Endothelial cell of umbilical vein (primary cell): ENCODE results near the gene AK8. TPM values are rescaled to one million over a fixed set of nuclear protein-coding genes. Genes with fewer than 3 reads are reported as not detected.

Experiments used
- BruUV-seq: library from RNA; stranded (reverse); fragments of 400-500 nt; replicated peaks from 2 replicates; lab custom pipeline; 2021; lab: Mats Ljungman, UMichigan
- CTCF ChIA-PET: fragments of 300-600, 350-600 bp; sonication (Branson Sonifier 250); formaldehyde crosslinking; loops from one replicate; lab custom pipeline; 2021; ENCODE audit warnings: antibody characterized with exemption, inconsistent platforms; lab: Charles Lee
- POLR2A ChIA-PET: fragments of 300-600, 350-600 bp; sonication (Branson Sonifier 250); formaldehyde crosslinking; loops from one replicate; lab custom pipeline; 2021; ENCODE audit warnings: antibody characterized with exemption, inconsistent platforms; lab: Charles Lee
- DNase-seq: peaks from one replicate; pipeline ENCODE4 v3.0.0-alpha.2; 2011; ENCODE audit warnings: low read depth, low spot score
- FAIRE-seq: peaks from 2 replicates; lab custom pipeline; 2011; peaks lifted over from hg19 to GRCh38; lab: Jason Lieb, UNC
- H2AFZ ChIP-seq: 2 replicates; pipeline ENCODE4 v1.6.0; 2012; ENCODE audit warnings: low read depth, low read length, control low read depth, inconsistent platforms
- H3K27ac ChIP-seq: 2 replicates; pipeline ENCODE4 v1.5.1; 2011; ENCODE audit warnings: low read depth, mild to moderate bottlenecking, control low read depth, low read length, moderate library complexity; ENCODE audit not compliant: insufficient read depth
- H3K27me3 ChIP-seq, 2 experiments: 2 replicates each; pipeline versions ENCODE4 v1.6.0 to v1.6.1; 2011; ENCODE audit warnings: low read length in 2 of 2, mixed read lengths in 1 of 2; ENCODE audit not compliant: control insufficient read depth in 2 of 2, insufficient read depth in 2 of 2
- H3K36me3 ChIP-seq, 2 experiments: 2 replicates in 1 of 2; 3 replicates in 1 of 2; pipeline ENCODE4 v1.5.1; 2011; ENCODE audit warnings: low read length in 2 of 2, mild to moderate bottlenecking in 1 of 2, moderate library complexity in 1 of 2; ENCODE audit not compliant: control insufficient read depth in 2 of 2, insufficient read depth in 2 of 2; ENCODE audit errors: extremely low read depth in 1 of 2
- H3K4me1 ChIP-seq: 3 replicates; pipeline ENCODE4 v1.5.1; 2011; ENCODE audit warnings: mild to moderate bottlenecking, low read length; ENCODE audit not compliant: control insufficient read depth, insufficient read depth; ENCODE audit errors: extremely low read depth
- H3K4me2 ChIP-seq: 2 replicates; pipeline ENCODE4 v1.6.1; 2011; ENCODE audit warnings: low read length, control low read depth, mixed read lengths; ENCODE audit not compliant: insufficient read depth
- H3K4me3 ChIP-seq, 3 experiments: fragments of 200-600 bp in 1 of 3; sonication (generic), shearing (Covaris generic) in 1 of 3; replicated peaks in 1 of 3; 2 replicates each; pipeline ENCODE4 v1.5.1; 2011 to 2016; ENCODE audit warnings: control low read depth in 3 of 3, low read length in 3 of 3, mild to moderate bottlenecking in 2 of 3, inconsistent platforms in 1 of 3, low read depth in 1 of 3, moderate library complexity in 1 of 3; ENCODE audit not compliant: insufficient read depth in 1 of 3
- H3K79me2 ChIP-seq: 2 replicates; pipeline ENCODE4 v1.6.0; 2012; ENCODE audit warnings: low read length, inconsistent platforms; ENCODE audit not compliant: control insufficient read depth, insufficient read depth
- H3K9ac ChIP-seq: replicated peaks from 2 replicates; pipeline ENCODE3; 2011; ENCODE audit warnings: low read length, control low read depth; ENCODE audit not compliant: insufficient read depth; ENCODE audit errors: extremely low read depth
- H3K9me1 ChIP-seq: replicated peaks from 3 replicates; pipeline ENCODE4 v1.6.0; 2011; ENCODE audit warnings: mild to moderate bottlenecking, low read length; ENCODE audit not compliant: control insufficient read depth, insufficient read depth; ENCODE audit errors: extremely low read depth
- H3K9me3 ChIP-seq: replicated peaks from 2 replicates; pipeline ENCODE4 v1.5.1; 2012; ENCODE audit warnings: low read length, inconsistent platforms; ENCODE audit not compliant: control insufficient read depth, insufficient read depth
- H4K20me1 ChIP-seq: replicated peaks from 2 replicates; pipeline ENCODE3; 2011; ENCODE audit warnings: mild to moderate bottlenecking, low read length; ENCODE audit not compliant: control insufficient read depth, insufficient read depth; ENCODE audit errors: extremely low read depth
- EZH2 ChIP-seq: IDR thresholded peaks from 2 replicates; pipeline ENCODE4 v1.6.1; 2012; ENCODE audit warnings: borderline replicate concordance, low read depth, mild to moderate bottlenecking, moderate library complexity, low read length, inconsistent platforms; ENCODE audit not compliant: severe bottlenecking
- FOS ChIP-seq: IDR thresholded peaks from 2 replicates; pipeline ENCODE4 v1.6.1; 2011; ENCODE audit warnings: mild to moderate bottlenecking, low read length, moderate library complexity, borderline replicate concordance; ENCODE audit not compliant: insufficient read depth
- GATA2 ChIP-seq: IDR thresholded peaks from 2 replicates; pipeline ENCODE4 v1.7.0; 2011; ENCODE audit warnings: low read depth, mild to moderate bottlenecking, moderate library complexity, mixed read lengths, low read length; ENCODE audit not compliant: insufficient read length, insufficient read depth
- JUN ChIP-seq: IDR thresholded peaks from 2 replicates; pipeline ENCODE4 v1.6.1; 2011; ENCODE audit warnings: borderline replicate concordance, low read depth; ENCODE audit not compliant: insufficient read length, insufficient read depth
- MYC ChIP-seq: IDR thresholded peaks from one replicate; pipeline ENCODE4 v1.6.1; 2011; ENCODE audit warnings: mild to moderate bottlenecking, low read depth, low read length
- POLR2A ChIP-seq: IDR thresholded peaks from 2 replicates; pipeline ENCODE4 v1.6.1; 2012; ENCODE audit warnings: low read depth, mild to moderate bottlenecking, control low read depth, low read length
- POLR2AphosphoS5 ChIP-seq: IDR thresholded peaks from 2 replicates; pipeline ENCODE4 v1.6.1; 2012; ENCODE audit warnings: low read depth, mild to moderate bottlenecking, control low read depth, low read length, moderate library complexity; ENCODE audit not compliant: insufficient read depth
- dilution Hi-C: fragments of 300-500 bp; cut with MboI; formaldehyde crosslinking; loops from one replicate; pipeline ENCODE4 v1.15.0; 2019; ENCODE audit warnings: low sequenced_read_pairs; ENCODE audit not compliant: extremely low pct_ligation_motif_present
- intact Hi-C: fragments of 100-400 bp; cut with micrococcal nuclease; formaldehyde crosslinking; loops from one replicate; pipeline ENCODE4 v1.10.0; 2022
- polyA plus RNA-seq, 4 experiments: library from polyadenylated mRNA; depleted of rRNA in 3 of 4; stranded (reverse) in 3 of 4; unstranded in 1 of 4; fragments of >200 nt; gene quantifications; 2 replicates each; pipeline versions ENCODE4 v1.2.1 to v1.2.3, GENCODE V29; 2011 to 2012; ENCODE audit warnings: missing spikeins in 1 of 4
- total RNA-seq: library from RNA; stranded (reverse); gene quantifications from 2 replicates; pipeline ENCODE4 v1.2.3, GENCODE V29; 2021
- TF ChIP-seq, protein P1 (sequence below): IDR thresholded peaks from 2 replicates; pipeline ENCODE4 v1.6.1; 2011; ENCODE audit not compliant: insufficient read depth, insufficient read length
- TF ChIP-seq, protein P2 (sequence below), 2 donors: IDR thresholded peaks; 1 replicate in 1 of 2; 2 replicates in 1 of 2; pipeline ENCODE4 v1.5.1; 2011; ENCODE audit warnings: low read length in 2 of 2, mild to moderate bottlenecking in 2 of 2, moderate library complexity in 2 of 2, control low read depth in 1 of 2, inconsistent platforms in 1 of 2, low read depth in 1 of 2; ENCODE audit not compliant: insufficient read depth in 1 of 2; ENCODE audit errors: extremely low read depth in 1 of 2

AK8 gene
- total and polyA plus RNA-seq, 2 donors (not counting 3 experiments of a cell fraction or from before 2014, with no cell fraction given) = 0.06 TPM; not detected in 1

DNA sequence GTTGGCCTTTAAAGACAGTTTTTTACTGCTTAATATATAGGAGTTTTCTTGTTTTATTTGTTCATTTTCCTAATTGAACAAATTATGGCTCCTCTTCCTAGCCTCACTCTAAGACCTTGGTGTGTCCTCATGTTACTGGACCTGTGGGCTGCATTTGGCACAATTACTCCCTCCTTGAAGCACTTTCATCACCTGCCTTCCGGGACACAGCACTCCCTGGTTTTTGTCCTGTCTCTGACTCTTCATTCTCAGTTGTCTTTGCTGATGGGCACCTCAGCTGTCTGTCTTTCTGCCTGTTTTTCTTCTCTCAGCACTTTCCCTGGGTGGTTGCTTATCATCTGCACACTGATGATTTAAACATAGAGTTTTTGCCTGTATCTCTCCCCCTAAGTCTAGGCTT lies 194.2 kb downstream of the AK8 start:
- TF ChIP-seq, protein P1, sequence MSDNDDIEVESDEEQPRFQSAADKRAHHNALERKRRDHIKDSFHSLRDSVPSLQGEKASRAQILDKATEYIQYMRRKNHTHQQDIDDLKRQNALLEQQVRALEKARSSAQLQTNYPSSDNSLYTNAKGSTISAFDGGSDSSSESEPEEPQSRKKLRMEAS = no peak
- TF ChIP-seq EZH2 = no peak
- TF ChIP-seq, protein P2, sequence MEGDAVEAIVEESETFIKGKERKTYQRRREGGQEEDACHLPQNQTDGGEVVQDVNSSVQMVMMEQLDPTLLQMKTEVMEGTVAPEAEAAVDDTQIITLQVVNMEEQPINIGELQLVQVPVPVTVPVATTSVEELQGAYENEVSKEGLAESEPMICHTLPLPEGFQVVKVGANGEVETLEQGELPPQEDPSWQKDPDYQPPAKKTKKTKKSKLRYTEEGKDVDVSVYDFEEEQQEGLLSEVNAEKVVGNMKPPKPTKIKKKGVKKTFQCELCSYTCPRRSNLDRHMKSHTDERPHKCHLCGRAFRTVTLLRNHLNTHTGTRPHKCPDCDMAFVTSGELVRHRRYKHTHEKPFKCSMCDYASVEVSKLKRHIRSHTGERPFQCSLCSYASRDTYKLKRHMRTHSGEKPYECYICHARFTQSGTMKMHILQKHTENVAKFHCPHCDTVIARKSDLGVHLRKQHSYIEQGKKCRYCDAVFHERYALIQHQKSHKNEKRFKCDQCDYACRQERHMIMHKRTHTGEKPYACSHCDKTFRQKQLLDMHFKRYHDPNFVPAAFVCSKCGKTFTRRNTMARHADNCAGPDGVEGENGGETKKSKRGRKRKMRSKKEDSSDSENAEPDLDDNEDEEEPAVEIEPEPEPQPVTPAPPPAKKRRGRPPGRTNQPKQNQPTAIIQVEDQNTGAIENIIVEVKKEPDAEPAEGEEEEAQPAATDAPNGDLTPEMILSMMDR (IDR thresholded peaks at IDR 0.05; ENCODE audit: extremely low read depth in 1 of 2, insufficient read depth in 1 of 2, low read depth in 1 of 2, low read length in 2 of 2) = no peak

DNA sequence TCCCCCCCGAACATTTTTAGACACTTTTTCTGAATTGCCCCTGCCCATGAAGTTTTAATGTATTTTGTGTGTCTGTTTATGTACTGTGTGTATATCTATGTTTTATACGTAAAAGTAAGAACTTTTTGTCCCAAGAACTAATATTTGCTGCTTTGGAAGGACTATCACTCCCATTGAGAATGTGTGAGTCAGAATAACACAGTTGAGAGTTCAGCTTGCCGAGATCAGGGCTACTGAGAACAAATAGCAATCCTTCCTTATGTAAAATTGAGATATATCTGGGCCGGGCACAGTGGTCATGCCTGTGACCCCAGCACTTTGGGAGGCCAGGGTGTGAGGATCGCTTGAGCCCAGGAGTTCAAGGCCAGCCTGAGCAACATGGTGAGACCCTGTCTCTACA lies 196.5 kb downstream of the AK8 start:
- no peak overlapping the region for H3K9ac ChIP-seq
- TF ChIP-seq FOS = no peak
- TF ChIP-seq JUN = no peak
- TF ChIP-seq, protein P2 (IDR thresholded peaks at IDR 0.05; ENCODE audit: extremely low read depth in 1 of 2, insufficient read depth in 1 of 2, low read depth in 1 of 2, low read length in 2 of 2) = no peak
- no peak for TF ChIP-seq EZH2
- TF ChIP-seq MYC = no peak
- TF ChIP-seq GATA2 = no peak
- TF ChIP-seq, protein P1 = no peak
- TF ChIP-seq POLR2AphosphoS5 = no peak
- no peak for TF ChIP-seq POLR2A
- intact Hi-C loops (no loop called here), dilution Hi-C loops (no loop called here)
- H3K27ac ChIP-seq = no peak overlapping the region
- POLR2A ChIA-PET = no interaction called here
- no peaks in the 10 kb centered on the region for H3K9me3 ChIP-seq
- H3K4me3 ChIP-seq = no peak overlapping the region
- H4K20me1 ChIP-seq = peaks cover 2% of the 10 kb centered on the region
- DNase-seq = no peak
- CTCF ChIA-PET = no interaction called here
- no peak overlapping the region for H3K4me2 ChIP-seq
- no peak overlapping the region for H2AFZ ChIP-seq
- H3K36me3 ChIP-seq = peaks cover 19 to 32% of the 10 kb centered on the region in 2 experiments
- FAIRE-seq = no peak
- H3K27me3 ChIP-seq = no peaks in the 10 kb centered on the region
- no TSS peak for BruUV-seq
- H3K79me2 ChIP-seq = peaks cover 78% of the 10 kb centered on the region
- no peaks in the 10 kb centered on the region for H3K9me1 ChIP-seq
- H3K4me1 ChIP-seq = no peaks in the 10 kb centered on the region

More for the DNA sequence above, 194.2 kb downstream of the AK8 start:
- dilution Hi-C loops (no loop called here), intact Hi-C loops (no loop called here)
- H3K4me1 ChIP-seq = no peaks in the 10 kb centered on the region
- POLR2A ChIA-PET = no interaction called here
- H3K27ac ChIP-seq = no peak overlapping the region
- no peak overlapping the region for H2AFZ ChIP-seq
- H4K20me1 ChIP-seq = peaks cover 2% of the 10 kb centered on the region
- FAIRE-seq (no peak), DNase-seq (no peak)
- H3K9ac ChIP-seq = no peak overlapping the region
- peaks cover 57% of the 10 kb centered on the region for H3K79me2 ChIP-seq
- CTCF ChIA-PET = interaction anchor here (1.6 kb wide), 1 partner anchor 10 kb away, joined by 3 read pairs; no protein-coding TSS in a partner anchor
- no peak overlapping the region for H3K4me2 ChIP-seq
- BruUV-seq = no TSS peak
- H3K36me3 ChIP-seq = peaks cover 21 to 26% of the 10 kb centered on the region in 2 experiments
- H3K27me3 ChIP-seq = no peaks in the 10 kb centered on the region
- H3K9me1 ChIP-seq = no peaks in the 10 kb centered on the region
- H3K9me3 ChIP-seq = no peaks in the 10 kb centered on the region
- no peak overlapping the region for H3K4me3 ChIP-seq
